Ureter (tissue), 1 donor: ENCODE data around the gene UBR1. TPM values are rescaled to one million over a fixed set of nuclear protein-coding genes. Genes with fewer than 3 reads are reported as not detected.
"Not testable (repeated sequence)": the region's sequence is repeated elsewhere in the genome, so short reads cannot be mapped to it uniquely, and the experiment has no call there.

Experiments used
- DNase-seq: peaks from one replicate; pipeline ENCODE4 v3.0.0-alpha.2; 2020; ENCODE audit warnings: low spot score
- total RNA-seq: library from RNA; stranded (reverse); gene quantifications from one replicate; pipeline ENCODE4 v1.2.4, GENCODE V29; 2023
- donor health status: DM: yes; HTN: yes; CAD: no.

The UBR1 gene
- total RNA-seq, 1 donor from 2014 or later, result 49.0 TPM

GRCh38 chr15:42914728-42915497 lies 190.9 kb downstream of the UBR1 start:
- no peak for DNase-seq

- no peak for DNase-seq
These were observed 194.7 kb downstream of the UBR1 start for GRCh38 chr15:42911058-42911592.

DNA sequence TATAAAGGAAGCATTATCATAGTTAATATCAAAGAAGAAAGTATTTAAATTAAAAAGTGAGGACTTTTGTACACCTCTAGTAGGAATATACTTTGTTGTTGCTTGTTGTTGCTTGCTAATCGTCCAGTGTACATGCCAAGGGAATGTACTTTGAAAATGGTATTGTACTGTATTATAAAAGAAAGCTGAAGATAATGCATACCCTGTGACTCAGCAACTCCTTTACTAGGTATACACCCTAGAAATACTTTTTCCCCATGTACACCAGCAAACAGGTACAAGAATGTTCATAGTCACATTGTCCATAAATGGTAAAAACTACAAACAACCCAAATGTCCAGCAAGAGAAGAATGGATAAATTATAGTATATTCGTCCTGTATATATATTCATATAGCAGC lies 197.3 kb downstream of the UBR1 start:
- DNase-seq, result no peak

DNA sequence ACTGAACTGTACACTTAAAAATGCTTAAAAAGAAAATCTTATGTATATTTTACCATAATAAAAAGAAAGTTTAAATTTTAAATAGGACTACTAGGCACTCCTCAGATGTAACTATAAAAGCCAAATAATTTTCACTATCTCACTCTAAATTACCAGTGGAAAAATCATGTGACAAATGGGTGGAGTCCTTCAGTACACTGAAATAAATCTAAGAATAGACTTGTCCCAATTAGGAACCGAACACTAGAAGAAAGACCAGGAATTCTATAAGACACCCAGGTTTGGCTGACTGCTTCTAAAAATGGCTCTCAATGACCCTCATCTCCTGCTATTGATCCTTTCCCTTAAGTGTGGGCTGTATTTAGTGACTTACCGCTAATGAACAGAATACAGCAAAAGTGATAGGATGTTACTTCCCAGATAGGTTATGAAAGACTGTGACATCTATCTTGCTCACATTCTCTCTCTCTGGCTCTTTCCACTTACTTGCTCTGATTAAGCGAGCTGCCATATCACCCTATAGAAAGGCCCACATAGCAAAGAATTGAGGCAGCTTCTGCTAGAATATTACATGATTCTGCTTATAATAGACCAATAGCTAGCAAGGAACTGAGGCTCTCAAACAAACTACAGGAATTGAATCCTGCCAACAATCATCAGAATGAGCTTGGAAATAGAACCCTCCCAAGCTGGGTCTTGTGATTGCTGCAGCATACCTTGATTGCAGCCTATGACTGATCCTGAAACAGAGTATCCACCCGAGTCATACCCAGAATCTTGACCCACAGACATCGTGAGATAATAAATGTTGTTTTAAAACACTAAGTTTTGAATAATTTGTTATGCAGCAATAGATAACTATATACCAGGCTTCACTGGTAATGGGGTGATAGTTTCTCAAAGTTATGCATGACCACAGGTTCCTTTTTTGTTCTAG lies 202.2 kb downstream of the UBR1 start:
- no peak for DNase-seq

DNA sequence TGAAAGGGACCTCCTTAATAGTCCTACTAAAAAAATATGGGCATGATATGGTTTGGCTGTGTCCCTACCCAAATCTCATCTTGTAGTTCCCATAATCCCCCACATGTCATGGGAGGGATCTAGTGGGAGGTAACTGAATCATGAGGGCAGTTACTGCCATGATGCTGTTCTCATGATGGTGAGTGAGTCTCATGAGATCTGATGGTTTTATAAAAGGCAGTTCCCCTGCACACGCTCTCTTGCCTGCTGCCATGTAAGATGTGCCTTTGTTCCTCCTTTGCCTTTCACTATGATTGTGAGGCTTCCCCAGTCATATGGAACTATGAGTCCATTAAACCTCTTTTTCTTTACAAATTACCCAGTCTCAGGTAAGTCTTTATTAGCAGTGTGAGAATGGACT lies 211.9 kb downstream of the UBR1 start:
- not testable (repeated sequence) for DNase-seq

Other genes with a start within 250 kb of the UBR1 start
- 18.5 TPM for gene TTBK2, start 185.3 kb downstream of the UBR1 start, total RNA-seq
- 35.8 TPM for gene TMEM62, start 27.5 kb upstream of the UBR1 start, total RNA-seq
- gene CCNDBP1, start 79.4 kb upstream of the UBR1 start, total RNA-seq, result 55.2 TPM
- not detected for gene EPB42, start 115.0 kb upstream of the UBR1 start, total RNA-seq
- gene TGM5, start 160.9 kb upstream of the UBR1 start, total RNA-seq, result 0.91 TPM
- not detected for gene TGM7, start 196.2 kb upstream of the UBR1 start, total RNA-seq
- 12.8 TPM for gene LCMT2, start 224.5 kb upstream of the UBR1 start, total RNA-seq